ENCODE data around the gene MELTF.

DNA sequence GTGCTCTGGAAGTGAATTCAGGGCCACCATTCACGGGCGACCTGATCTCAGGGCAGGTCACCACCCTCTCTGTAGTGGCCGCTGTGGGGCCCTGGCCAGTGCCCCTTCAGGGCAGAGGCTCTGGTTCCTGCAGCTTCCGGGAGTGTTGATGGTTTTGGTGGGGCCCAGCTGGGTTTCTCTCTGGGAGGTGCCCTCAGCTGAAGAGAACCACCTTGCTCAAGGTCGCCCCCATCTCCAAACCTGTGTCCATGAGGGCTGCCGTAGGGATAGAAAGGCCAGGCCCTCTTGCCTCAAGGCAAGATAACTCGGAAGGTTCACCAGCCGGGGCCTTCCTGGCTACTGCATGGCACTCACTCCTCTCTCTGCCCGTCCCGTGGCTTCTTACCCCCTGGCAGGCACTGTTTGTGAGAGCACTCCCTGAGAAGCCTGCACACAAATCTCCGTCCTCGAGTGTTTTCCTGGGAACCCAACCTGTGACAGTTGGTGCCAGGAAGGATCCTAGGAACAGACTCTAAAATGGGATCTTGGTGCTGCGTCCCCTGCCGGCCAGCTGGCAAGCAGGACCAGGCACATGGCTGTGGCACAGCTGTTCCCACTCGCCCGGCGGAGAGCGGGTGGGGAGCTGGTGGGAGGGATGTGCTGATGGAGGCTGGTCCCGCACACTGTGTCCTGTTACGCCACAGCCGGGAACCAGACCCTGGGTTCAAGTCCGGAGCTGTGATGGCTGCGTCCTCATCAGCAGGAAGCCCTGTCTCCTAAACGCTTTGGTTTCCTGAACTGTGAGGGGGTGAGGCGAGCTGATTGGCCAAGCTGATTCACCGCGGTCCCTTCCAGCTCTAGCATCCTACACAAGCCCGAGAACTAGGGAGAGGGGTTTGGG is 37.8 kb downstream of the MELTF start:
- TF ChIP-seq ESRRA (CRISPR knock-in tag; IDR thresholded peaks at IDR 0.05; ENCODE audit: borderline replicate concordance) (no peak), TEAD4 (CRISPR knock-in tag; IDR thresholded peaks at IDR 0.05) (no peak), SMAD3 (CRISPR knock-in tag; IDR thresholded peaks at IDR 0.05; ENCODE audit: borderline replicate concordance) (no peak), TP53 (CRISPR knock-in tag; IDR thresholded peaks at IDR 0.05) (no peak), FOXK1 (CRISPR knock-in tag; IDR thresholded peaks at IDR 0.05) (no peak), KAT7 (CRISPR knock-in tag; IDR thresholded peaks at IDR 0.05; ENCODE audit: borderline replicate concordance) (no peak)
- TF ChIP-seq, protein P1, sequence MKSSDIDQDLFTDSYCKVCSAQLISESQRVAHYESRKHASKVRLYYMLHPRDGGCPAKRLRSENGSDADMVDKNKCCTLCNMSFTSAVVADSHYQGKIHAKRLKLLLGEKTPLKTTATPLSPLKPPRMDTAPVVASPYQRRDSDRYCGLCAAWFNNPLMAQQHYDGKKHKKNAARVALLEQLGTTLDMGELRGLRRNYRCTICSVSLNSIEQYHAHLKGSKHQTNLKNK (CRISPR knock-in tag; IDR thresholded peaks at IDR 0.05): no peak
